HG02642 (cell line): Measurements from ENCODE around the gene CLEC4C.
"Not testable (repeated sequence)": the region's sequence is repeated elsewhere in the genome, so short reads cannot be mapped to it uniquely, and the experiment has no call there.

Experiments used
- ATAC-seq: cut with Tn5 transposase; IDR thresholded peaks from one replicate; pipeline ENCODE4 v1.9.1; 2021; ENCODE audit warnings: mild to moderate bottlenecking; ENCODE audit not compliant: unreplicated experiment, poor library complexity

Gene CLEC4C, protein sequence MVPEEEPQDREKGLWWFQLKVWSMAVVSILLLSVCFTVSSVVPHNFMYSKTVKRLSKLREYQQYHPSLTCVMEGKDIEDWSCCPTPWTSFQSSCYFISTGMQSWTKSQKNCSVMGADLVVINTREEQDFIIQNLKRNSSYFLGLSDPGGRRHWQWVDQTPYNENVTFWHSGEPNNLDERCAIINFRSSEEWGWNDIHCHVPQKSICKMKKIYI

GRCh38 chr12:7747246-7747645, at the start of gene CLEC4C:
Gene CLEC4C, minus strand, starts transcription at chr12:7747375. Its CDS starts 27 bp downstream, at chr12:7747348.
- no peak for ATAC-seq

DNA sequence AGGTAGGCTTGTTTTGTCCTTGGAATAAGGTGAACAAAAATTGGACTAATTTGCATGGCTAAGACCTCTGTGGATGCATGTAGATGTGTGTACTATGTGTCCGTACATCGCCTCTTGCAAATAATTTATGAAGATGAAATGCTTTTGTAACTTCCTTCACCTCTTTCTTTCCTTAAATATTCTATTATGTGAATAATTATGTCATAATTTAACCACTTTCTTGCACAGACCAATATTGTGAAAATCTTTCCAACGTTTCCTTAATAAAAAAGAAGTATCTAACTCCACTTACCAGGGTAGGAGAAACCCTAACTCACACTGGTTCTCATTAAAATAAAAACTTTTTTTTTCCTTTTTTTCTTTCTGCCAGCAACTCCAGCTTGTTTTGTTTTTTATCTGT, 46.0 kb upstream of the CLEC4C start:
- no peak for ATAC-seq

- not testable (repeated sequence) for ATAC-seq
Observed at GRCh38 chr12:7788884-7789528, 41.8 kb upstream of the CLEC4C start, which contains the start of gene NANOG. Gene NANOG, plus strand, starts transcription at chr12:7789402. Its CDS starts 213 bp downstream, at chr12:7789615.

- no peak for ATAC-seq
Observed at GRCh38 chr12:7788294-7788660, 41.1 kb upstream of the CLEC4C start.

DNA sequence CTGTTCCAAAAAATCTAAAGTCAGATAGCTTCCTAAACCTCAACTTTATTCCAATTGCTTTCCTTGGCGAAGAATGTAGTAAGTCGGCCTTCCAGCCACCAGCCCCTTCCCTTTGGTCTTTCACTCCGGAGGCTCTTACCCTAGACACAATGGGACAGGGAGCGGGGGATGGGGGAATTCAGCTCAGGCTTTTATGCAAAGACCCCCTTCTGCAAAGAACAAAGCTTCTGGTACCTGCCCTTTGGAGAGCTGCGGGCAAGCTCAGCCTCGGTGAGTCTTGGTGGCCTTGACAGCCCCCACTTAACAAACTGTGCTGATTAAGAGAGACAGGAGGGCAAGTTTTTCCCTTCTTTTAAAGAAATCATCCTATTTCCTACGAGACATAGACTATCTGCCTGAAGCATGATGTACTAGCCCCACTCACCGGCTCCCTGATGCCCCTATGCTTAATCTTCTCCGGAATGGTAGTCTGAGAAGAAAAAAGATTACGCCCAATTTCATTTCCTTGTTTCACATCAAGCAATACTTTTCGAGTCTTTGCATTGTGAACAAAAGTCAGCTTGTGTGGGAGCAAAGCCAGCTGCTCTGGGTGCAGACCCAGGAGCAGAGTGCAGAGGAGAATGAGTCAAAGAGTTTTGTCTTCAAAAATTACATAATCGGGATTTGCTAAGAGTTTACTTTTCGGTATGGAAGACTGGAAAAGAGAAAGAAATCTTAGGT, 40.6 kb upstream of the CLEC4C start:
- ATAC-seq: no peak

DNA sequence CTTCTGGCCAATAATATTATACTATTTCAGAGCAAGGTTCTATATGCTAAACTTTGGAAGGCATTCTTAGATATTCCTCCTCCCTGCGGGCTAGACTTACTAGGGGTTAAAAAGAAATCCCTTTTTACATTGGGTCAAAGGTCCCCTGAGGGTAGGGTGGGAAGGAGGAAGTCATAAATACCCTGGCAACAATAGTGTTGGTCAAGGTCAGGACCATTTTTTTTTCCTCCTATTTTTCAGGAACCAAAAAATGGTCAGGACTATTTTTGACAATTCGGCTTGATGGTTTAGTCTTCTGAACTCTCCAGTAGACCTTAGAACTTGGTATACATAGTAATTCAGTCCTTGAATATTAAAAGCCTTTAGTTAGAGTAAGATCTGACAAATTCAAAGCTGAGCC, 37.5 kb upstream of the CLEC4C start:
- no peak for ATAC-seq

DNA sequence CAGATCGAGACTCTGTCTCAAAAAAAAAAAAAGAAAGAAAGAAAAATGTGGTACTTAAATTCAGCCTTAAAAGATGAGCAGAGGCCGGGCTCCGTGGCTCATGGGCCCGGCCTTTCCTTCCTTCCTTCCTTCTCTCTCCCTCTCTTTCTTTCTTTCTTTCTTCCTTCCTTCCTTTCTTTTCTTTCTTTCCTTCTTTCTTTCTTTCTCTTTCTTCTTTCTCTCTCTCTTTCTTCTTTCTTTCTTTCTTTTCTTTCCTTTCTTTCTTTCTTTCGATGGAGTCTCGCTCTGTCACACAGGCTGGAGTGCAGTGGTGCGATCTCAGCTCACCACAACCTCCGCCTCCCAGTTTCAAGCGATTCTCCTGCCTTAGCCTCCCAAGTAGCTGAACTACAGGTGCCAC, 36.3 kb upstream of the CLEC4C start:
- ATAC-seq: not testable (repeated sequence)

- ATAC-seq: no peak
Observed at GRCh38 chr12:7782055-7782454, 34.9 kb upstream of the CLEC4C start.

- no peak for ATAC-seq
Observed at GRCh38 chr12:7781274-7781673, 34.1 kb upstream of the CLEC4C start.

- ATAC-seq: no peak
Observed at GRCh38 chr12:7769999-7770398, 22.8 kb upstream of the CLEC4C start.

DNA sequence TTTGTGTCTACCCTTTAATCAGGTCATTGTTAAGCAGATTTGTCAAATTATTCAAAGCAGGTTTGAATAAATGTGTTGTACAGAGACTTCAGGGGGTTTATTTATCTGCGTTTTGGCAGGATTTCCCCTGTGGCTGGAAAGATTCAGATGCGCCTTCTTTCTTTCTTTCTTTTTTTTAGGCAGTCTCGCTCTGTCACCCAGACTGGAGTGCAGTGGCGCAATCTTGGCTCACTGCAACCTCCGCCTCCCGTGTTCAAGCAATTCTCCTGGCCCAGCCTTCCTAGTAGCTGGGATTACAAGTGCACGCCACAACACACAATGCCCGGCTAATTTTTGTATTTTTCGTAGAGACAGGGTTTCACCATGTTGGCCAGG, 11.6 kb upstream of the CLEC4C start:
- no peak for ATAC-seq

DNA sequence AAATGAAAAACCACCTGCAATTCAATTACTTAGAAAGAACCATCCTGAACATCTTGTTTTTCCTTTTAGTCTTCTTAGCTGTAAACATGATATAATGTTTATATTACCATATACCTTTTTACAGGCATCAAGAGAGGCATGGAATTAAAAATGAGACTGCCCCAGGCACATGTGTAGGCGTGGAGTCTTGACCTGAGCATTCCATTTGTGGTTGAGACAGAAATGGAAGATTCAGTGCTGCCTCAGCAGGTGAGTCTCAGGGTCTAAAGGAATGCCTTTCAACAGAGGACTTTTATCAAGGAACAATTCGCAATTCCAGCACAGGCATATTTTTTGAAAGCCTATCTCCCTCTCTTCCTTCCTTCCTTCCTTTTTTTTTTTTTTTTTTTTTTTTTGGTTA, 9.8 kb upstream of the CLEC4C start:
- ATAC-seq: no peak

GRCh38 chr12:7755668-7756067, 8.5 kb upstream of the CLEC4C start:
- not testable (repeated sequence) for ATAC-seq

DNA sequence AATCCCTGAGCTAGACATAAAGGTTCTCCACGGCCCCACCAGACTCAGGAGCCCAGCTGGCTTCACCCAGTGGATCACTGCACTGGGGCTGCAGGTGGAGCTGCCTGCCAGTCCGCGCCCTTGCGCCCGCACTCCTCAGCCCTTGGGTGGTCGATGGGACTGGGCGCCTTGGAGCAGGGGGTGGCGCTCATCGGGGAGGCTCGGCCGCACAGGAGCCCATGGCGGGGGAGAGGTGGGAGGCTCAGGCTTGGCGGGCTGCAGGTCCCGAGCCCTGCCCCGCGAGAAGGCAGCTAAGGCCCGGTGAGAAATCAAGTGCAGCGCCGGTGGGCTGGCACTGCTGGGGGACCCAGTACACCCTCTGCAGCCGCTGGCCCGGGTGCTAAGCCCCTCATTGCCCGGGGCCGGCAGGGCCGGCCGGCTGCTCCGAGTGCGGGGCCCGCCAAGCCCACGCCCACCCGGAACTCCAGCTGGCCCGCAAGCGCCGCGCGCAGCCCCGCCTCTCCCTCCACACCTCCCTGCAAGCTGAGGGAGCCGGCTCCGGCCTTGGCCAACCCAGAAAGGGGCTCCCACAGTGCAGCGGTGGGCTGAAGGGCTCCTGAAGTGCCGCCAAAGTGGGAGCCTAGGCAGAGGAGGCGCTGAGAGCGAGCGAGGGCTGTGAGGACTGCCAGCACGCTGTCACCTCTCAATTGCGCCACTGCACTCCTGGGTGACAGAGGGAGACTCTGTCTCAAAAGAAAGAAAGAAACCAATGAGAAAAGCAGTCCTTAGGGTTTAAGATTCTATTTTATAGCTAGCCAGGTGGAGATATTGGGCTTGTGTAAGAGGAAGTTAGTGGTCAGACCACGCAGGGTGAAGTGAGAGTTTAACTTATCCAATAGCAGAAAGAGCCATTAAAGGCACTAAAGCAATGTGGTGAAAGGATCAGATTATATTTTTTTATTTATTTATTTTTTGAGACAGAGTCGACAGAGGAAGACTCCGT, 5.1 kb upstream of the CLEC4C start:
- ATAC-seq: not testable (repeated sequence)

GRCh38 chr12:7751394-7751793, 4.2 kb upstream of the CLEC4C start:
- ATAC-seq: no peak

GRCh38 chr12:7750350-7750749, 3.2 kb upstream of the CLEC4C start:
- no peak for ATAC-seq

DNA sequence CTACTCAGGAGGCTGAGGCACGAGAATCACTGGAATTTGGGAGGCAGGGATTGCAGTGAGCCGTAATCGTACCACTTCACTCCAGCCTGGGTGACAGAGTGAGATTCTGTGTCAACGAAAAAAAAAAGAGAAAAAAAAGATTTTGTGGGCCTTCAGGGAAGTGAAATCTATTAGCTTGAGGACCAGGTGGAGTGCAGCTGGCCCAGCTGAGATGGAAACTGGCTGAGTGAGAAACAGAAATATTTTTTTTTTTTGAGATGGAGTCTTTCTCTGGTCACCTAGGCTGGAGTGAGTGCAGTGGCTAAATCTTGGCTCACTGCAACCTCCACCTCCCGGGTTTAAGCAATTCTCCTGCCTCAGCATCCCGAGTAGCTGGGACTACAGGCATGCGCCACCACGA, 2.3 kb upstream of the CLEC4C start:
- ATAC-seq: no peak

DNA sequence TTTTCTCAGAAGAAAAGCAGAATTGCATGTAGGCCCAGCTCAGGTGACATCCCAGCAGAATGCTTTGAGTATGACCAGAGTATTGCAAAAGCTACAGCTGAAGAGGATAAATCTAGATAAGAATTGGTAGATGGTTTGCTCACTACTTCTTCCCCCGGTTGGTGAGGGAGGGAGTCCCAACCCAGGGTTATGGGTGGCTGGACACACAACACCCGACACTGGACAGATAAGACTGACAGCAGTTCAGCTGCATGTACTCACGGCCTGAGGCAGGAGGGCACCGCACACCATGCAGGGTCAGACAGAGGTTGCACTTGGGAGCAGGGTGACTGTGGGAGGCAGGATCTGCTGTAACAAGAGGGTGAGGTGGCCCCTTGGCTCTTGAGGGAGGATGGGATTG, 1.7 kb upstream of the CLEC4C start:
- no peak for ATAC-seq

DNA sequence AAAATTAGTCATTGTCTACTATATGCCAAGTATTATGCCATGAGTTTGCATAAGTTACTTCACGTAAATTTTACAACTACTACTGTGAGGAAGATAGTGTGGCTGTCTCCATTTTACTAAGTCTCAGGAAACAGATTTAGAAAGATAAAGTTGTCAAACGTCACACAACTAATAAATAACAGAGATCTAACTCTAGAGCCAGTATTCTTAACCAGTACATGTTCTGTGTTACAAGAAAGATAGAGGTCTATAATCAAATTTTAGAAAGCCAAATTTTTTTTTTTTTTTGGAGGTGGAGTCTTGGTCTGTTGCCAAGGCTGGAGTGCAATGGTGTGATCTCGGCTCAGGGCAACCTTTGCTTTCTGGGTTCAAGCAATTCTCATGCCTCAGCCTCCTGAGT, 14.2 kb downstream of the CLEC4C start:
- no peak for ATAC-seq

GRCh38 chr12:7731486-7731885, 15.7 kb downstream of the CLEC4C start:
- ATAC-seq: no peak
